Esophagus muscularis mucosa (tissue), 4 donors: ENCODE results near the gene RAB11B. TPM values are rescaled to one million over a fixed set of nuclear protein-coding genes. Genes with fewer than 3 reads are reported as not detected.

Experiments used
- DNase-seq: peaks from one replicate; pipeline ENCODE4 v3.0.0-alpha.2; 2017; ENCODE audit errors: extremely low spot score
- H3K27ac ChIP-seq, 4 donors: fragments of 200-600 bp; sonication (generic); replicated peaks in 1 of 4; 1 replicate in 3 of 4; 2 replicates in 1 of 4; pipeline ENCODE4 v1.5.1; 2016 to 2019; ENCODE audit warnings: mild to moderate bottlenecking in 1 of 4
- H3K27me3 ChIP-seq, 4 donors: fragments of 200-600 bp; sonication (generic); one replicate each; pipeline versions ENCODE4 v1.5.1 to v1.6.0; 2016 to 2019
- H3K36me3 ChIP-seq, 4 donors: fragments of 200-600 bp; sonication (generic); one replicate each; pipeline ENCODE4 v1.5.1; 2016 to 2019
- H3K4me1 ChIP-seq, 4 donors: fragments of 200-600 bp; sonication (generic); one replicate each; pipeline ENCODE4 v1.5.1; 2016 to 2019
- H3K4me3 ChIP-seq, 4 donors: fragments of 200-600 bp; sonication (generic); 1 replicate in 2 of 4; 2 replicates in 2 of 4; pipeline ENCODE4 v1.5.1; 2016 to 2019; ENCODE audit warnings: mild to moderate bottlenecking in 4 of 4, moderate library complexity in 1 of 4
- H3K9me3 ChIP-seq, 4 donors: fragments of 200-600 bp; sonication (generic); 1 replicate in 3 of 4; 2 replicates in 1 of 4; pipeline ENCODE4 v1.5.1; 2016 to 2019
- CTCF ChIP-seq, 3 experiments: fragments of 200-600 bp in 2 of 3; fragments of 450-650 bp in 1 of 3; sonication (generic) in 2 of 3; IDR thresholded peaks; one replicate each; pipeline ENCODE4 v1.5.1; 2017 to 2019; ENCODE audit warnings: antibody characterized with exemption in 3 of 3, mild to moderate bottlenecking in 2 of 3, moderate library complexity in 1 of 3
- EP300 ChIP-seq: sonication (generic); formaldehyde crosslinking; IDR thresholded peaks from one replicate; pipeline ENCODE4 v1.6.1; 2017; ENCODE audit warnings: antibody characterized with exemption
- POLR2A ChIP-seq: fragments of 450-650 bp; IDR thresholded peaks from one replicate; pipeline ENCODE4 v1.6.1; 2017; ENCODE audit warnings: antibody characterized with exemption, moderate library complexity, mild to moderate bottlenecking, low read depth
- POLR2AphosphoS5 ChIP-seq, 2 donors: sonication (generic); formaldehyde crosslinking; IDR thresholded peaks; one replicate each; pipeline ENCODE4 v1.6.1; 2017; ENCODE audit warnings: antibody characterized with exemption in 2 of 2
- WGBS: methylation state at CpG from one replicate; pipeline ENCODE4 v1.1.5; 2018; 5-methylcytosine and 5-hydroxymethylcytosine counted together
- intact Hi-C: fragments of 100-400 bp; cut with DNase I; formaldehyde crosslinking; loops from one replicate; pipeline ENCODE4 v1.15.1; 2023
- total RNA-seq, 4 donors: library from RNA; depleted of rRNA; stranded (reverse); fragments of >200 nt; gene quantifications; one replicate each; pipeline versions ENCODE4 v1.1.0 to v1.2.1, GENCODE V29; 2016

Gene RAB11B
- total RNA-seq, 4 donors from 2014 or later, result 27.8 to 101 (median 42.3) TPM

GRCh38 chr19:8444677-8445487 is 54.7 kb downstream of the RAB11B start, which contains the start of gene HNRNPM:
TSS of gene HNRNPM (plus strand) at chr19:8444975. CDS start at chr19:8444999, 24 bp downstream.
- Histone ChIP-seq H3K36me3 (peaks cover 0 to 19% (median 11%) of the 10 kb centered on the region in 4 donors), H3K4me3 (peak within 1 kb of the TSS; percentile 81 to 99 (median 90)), H3K4me1 (peaks cover 43 to 50% (median 47%) of the 10 kb centered on the region in 4 donors), H3K27ac (peak within 1 kb of the TSS; percentile 94 to 98 (median 97)), H3K27me3 (no peaks in the 10 kb centered on the region), H3K9me3 (no peaks in the 10 kb centered on the region)
- 0% methylated on average over 10 of the region's 93 CpGs for WGBS
- intact Hi-C loops, result loop anchor here (5.0 kb wide), 2 partner anchors 33 to 62 kb away; partner anchors contain the start of gene MARCHF2
- DNase-seq, result peak; percentile 100
- TF ChIP-seq POLR2A (peak; percentile 91), POLR2AphosphoS5 (IDR thresholded peaks at IDR 0.05) (peak; percentile 97 to 98), CTCF (IDR thresholded peaks at IDR 0.05) (peak in 1 of 3 experiments; percentile 13), EP300 (no peak)

GRCh38 chr19:8445488-8446001 is 55.4 kb downstream of the RAB11B start:
- 0% methylated on average over 11 of the region's 45 CpGs for WGBS
- TF ChIP-seq EP300 (no peak), POLR2A (no peak), CTCF (IDR thresholded peaks at IDR 0.05) (no peak), POLR2AphosphoS5 (IDR thresholded peaks at IDR 0.05) (peak in 1 of 2 donors; percentile 26)
- Histone ChIP-seq H3K4me3 (peak overlapping the region; percentile 81 to 99 (median 90)), H3K27me3 (no peaks in the 10 kb centered on the region), H3K4me1 (peaks cover 48 to 56% (median 53%) of the 10 kb centered on the region in 4 donors), H3K27ac (peak overlapping the region; percentile 94 to 98 (median 97)), H3K9me3 (no peaks in the 10 kb centered on the region), H3K36me3 (peaks cover 0 to 19% (median 9%) of the 10 kb centered on the region in 4 donors)
- no peak for DNase-seq
- intact Hi-C loops, result loop anchor here (5.0 kb wide), 2 partner anchors 33 to 62 kb away; partner anchors contain the start of gene MARCHF2

GRCh38 chr19:8446061-8446709 is 56.0 kb downstream of the RAB11B start:
- TF ChIP-seq CTCF (IDR thresholded peaks at IDR 0.05) (no peak), POLR2A (no peak), EP300 (no peak), POLR2AphosphoS5 (IDR thresholded peaks at IDR 0.05) (no peak)
- 33% methylated on average over 16 of the region's 16 CpGs for WGBS
- Histone ChIP-seq H3K4me3 (peak overlapping the region; percentile 81 to 99 (median 90)), H3K36me3 (peaks cover 0 to 18% (median 9%) of the 10 kb centered on the region in 4 donors), H3K4me1 (peaks cover 53 to 63% (median 60%) of the 10 kb centered on the region in 4 donors), H3K27me3 (no peaks in the 10 kb centered on the region), H3K27ac (peak overlapping the region; percentile 94 to 98 (median 97)), H3K9me3 (no peaks in the 10 kb centered on the region)
- intact Hi-C loops, result loop anchor here (5.0 kb wide), 2 partner anchors 34 to 61 kb away; partner anchors contain the start of gene MARCHF2
- DNase-seq, result no peak

- intact Hi-C loops, result loop anchor here (5.0 kb wide), 2 partner anchors 38 to 57 kb away; partner anchors contain the start of gene MARCHF2
- WGBS, result 82% methylated on average over 6 of the region's 8 CpGs
- Histone ChIP-seq H3K36me3 (peaks cover 0 to 26% (median 9%) of the 10 kb centered on the region in 4 donors), H3K27ac (no peak overlapping the region), H3K27me3 (no peaks in the 10 kb centered on the region), H3K4me3 (no peak overlapping the region), H3K4me1 (peaks cover 85 to 92% (median 90%) of the 10 kb centered on the region in 4 donors), H3K9me3 (no peaks in the 10 kb centered on the region)
- no peak for TF ChIP-seq CTCF (IDR thresholded peaks at IDR 0.05)
- TF ChIP-seq EP300, result no peak
- no peak for TF ChIP-seq POLR2AphosphoS5 (IDR thresholded peaks at IDR 0.05)
- no peak for TF ChIP-seq POLR2A
- no peak for DNase-seq
These were observed 59.7 kb downstream of the RAB11B start for GRCh38 chr19:8449830-8450229.
